Adrenal gland (tissue), 12 donors: ENCODE results near the gene SLC18B1. TPM values are rescaled to one million over a fixed set of nuclear protein-coding genes. Genes with fewer than 3 reads are reported as not detected.

Source experiments
- DNase-seq, 7 donors: peaks; one replicate each; pipeline ENCODE4 v3.0.0-alpha.2; 2019 to 2020
- H3K27ac ChIP-seq, 5 donors: fragments of 200-600 bp; sonication (generic) in 4 of 5; 1 replicate in 3 of 5; 2 replicates in 2 of 5; pipeline versions ENCODE4 v1.5.1 to v1.8.0; 2016 to 2020; ENCODE audit warnings: mild to moderate bottlenecking in 1 of 5
- H3K27me3 ChIP-seq: fragments of 200-600 bp; 2 replicates; pipeline ENCODE4 v1.8.0; 2021
- H3K36me3 ChIP-seq, 2 donors: fragments of 200-600 bp; replicated peaks in 1 of 2; 1 replicate in 1 of 2; 2 replicates in 1 of 2; pipeline versions ENCODE4 v1.5.1 to v1.8.0; 2018 to 2022
- H3K4me1 ChIP-seq, 2 donors: fragments of 200-600 bp; replicated peaks in 1 of 2; 1 replicate in 1 of 2; 2 replicates in 1 of 2; pipeline versions ENCODE4 v1.5.1 to v1.8.0; 2018 to 2021
- H3K4me3 ChIP-seq, 4 donors: fragments of 200-600 bp; sonication (generic) in 3 of 4; one replicate each; pipeline ENCODE4 v1.5.1; 2016 to 2018
- H3K9me3 ChIP-seq, 3 donors: fragments of 200-600 bp; sonication (generic) in 1 of 3; replicated peaks in 1 of 3; 1 replicate in 2 of 3; 2 replicates in 1 of 3; pipeline versions ENCODE4 v1.5.1 to v1.8.0; 2016 to 2021
- POLR2A ChIP-seq, 2 donors: fragments of 450-650 bp; IDR thresholded peaks; one replicate each; pipeline ENCODE4 v1.6.1; 2017; ENCODE audit warnings: antibody characterized with exemption in 2 of 2, mild to moderate bottlenecking in 2 of 2, moderate library complexity in 1 of 2
- WGBS, 4 donors: extraction: QIAGEN DNeasy Blood & Tissue Kit in 2 of 4; methylation state at CpG; one replicate each; pipeline versions ENCODE4 v1.1.5 to v1.1.7; 2013 to 2017; 5-methylcytosine and 5-hydroxymethylcytosine counted together
- intact Hi-C, 2 donors: fragments of 100-400 bp; cut with DNase I; formaldehyde crosslinking; loops; one replicate each; pipeline versions ENCODE4 v1.14.1 to v1.15.0; 2022 to 2023
- polyA plus RNA-seq, 3 donors: library from polyadenylated mRNA; stranded (reverse); fragments of 200-250 nt in 2 of 3; fragments of 350-450 nt in 1 of 3; fragmentation: Illumina TruSeq in 1 of 3; extraction: RNeasy Lipid Tissue Mini Kit (QIAGEN cat#74804) in 1 of 3; gene quantifications; one replicate each; pipeline ENCODE4 v1.2.3, GENCODE V29; 2013 to 2014
- total RNA-seq, 9 donors: library from RNA; depleted of rRNA in 4 of 9; stranded (reverse); fragments of >200 nt in 4 of 9; fragments of 120-200 nt in 1 of 9; fragmentation: NEBNext Ultra II Directional in 1 of 9; extraction: Animal tissue kit (Norgen Biotek cat#: 25700) in 1 of 9; gene quantifications; one replicate each; pipeline versions ENCODE4 v1.1.0 to v1.2.4, GENCODE V29; 2013 to 2023
- TF ChIP-seq, protein P1 (sequence below), 6 experiments: fragments of 450-650 bp in 4 of 6; fragments of 200-600 bp in 2 of 6; sonication (generic) in 1 of 6; IDR thresholded peaks; 1 replicate in 5 of 6; 2 replicates in 1 of 6; pipeline versions ENCODE4 v1.5.1 to v1.8.0; 2016 to 2021; ENCODE audit warnings: antibody characterized with exemption in 6 of 6, mild to moderate bottlenecking in 2 of 6, moderate library complexity in 1 of 6
- donor health status: healthy with polysubstance abuse.
- donor health status: Bipolar disorder and iron deficiency.
- donor health status: DM: yes; HTN: yes; CAD: no.
- donor health status: DM: no; HTN: no; CAD: no.
- donor health status: DM: no; HTN: no; CAD: no.
- donor health status: DM: yes; HTN: yes; CAD: no.

Gene SLC18B1
- total and polyA plus RNA-seq, 12 donors: 8.7 to 32.8 (median 14.0) TPM

DNA sequence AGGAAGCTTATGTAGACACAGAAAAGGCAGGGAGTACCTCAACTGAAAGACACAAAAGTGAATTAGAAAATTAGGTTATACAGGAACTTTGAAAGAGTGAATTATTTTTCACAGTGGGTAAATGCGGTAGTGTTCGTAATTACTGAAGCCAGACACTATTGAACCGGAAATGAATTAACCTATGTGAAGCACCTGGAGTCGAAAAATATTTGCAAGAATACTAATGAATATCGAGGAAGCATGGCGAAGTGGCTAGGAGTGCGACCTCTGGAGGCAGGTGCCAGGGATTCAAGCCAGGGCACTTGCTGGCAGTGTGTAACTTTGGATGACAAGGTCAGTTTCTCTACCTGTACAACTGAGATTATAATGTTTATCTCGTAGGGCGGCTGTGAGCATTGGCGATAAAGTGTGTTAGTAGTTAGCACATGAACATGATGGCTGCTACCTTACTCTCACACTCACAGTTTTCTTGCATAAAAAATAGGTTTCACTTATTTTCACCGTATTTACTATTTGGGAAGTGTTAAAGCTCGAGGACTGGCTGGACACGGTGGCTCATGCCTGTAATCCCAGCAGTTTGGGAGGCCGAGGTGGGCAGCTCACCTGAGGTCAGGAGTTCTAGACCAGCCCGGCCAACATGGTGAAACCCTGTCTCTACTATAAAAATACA lies 567 bp upstream of the SLC18B1 start:
- TF ChIP-seq, protein P1, sequence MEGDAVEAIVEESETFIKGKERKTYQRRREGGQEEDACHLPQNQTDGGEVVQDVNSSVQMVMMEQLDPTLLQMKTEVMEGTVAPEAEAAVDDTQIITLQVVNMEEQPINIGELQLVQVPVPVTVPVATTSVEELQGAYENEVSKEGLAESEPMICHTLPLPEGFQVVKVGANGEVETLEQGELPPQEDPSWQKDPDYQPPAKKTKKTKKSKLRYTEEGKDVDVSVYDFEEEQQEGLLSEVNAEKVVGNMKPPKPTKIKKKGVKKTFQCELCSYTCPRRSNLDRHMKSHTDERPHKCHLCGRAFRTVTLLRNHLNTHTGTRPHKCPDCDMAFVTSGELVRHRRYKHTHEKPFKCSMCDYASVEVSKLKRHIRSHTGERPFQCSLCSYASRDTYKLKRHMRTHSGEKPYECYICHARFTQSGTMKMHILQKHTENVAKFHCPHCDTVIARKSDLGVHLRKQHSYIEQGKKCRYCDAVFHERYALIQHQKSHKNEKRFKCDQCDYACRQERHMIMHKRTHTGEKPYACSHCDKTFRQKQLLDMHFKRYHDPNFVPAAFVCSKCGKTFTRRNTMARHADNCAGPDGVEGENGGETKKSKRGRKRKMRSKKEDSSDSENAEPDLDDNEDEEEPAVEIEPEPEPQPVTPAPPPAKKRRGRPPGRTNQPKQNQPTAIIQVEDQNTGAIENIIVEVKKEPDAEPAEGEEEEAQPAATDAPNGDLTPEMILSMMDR (IDR thresholded peaks at IDR 0.05): peak; percentile 35 to 70 (median 58)
- no peak for TF ChIP-seq POLR2A (IDR thresholded peaks at IDR 0.05)
- 12 to 15% (median 14%) methylated on average over 15 of the region's 15 CpGs for WGBS, 4 donors
- DNase-seq: peak; percentile 63 to 89 (median 77)
- Histone ChIP-seq H3K4me1 (peaks cover 5 to 12% of the 10 kb centered on the region in 2 donors), H3K27ac (peak overlapping the region in 2 of 5 donors; percentile 11 to 56), H3K4me3 (peak overlapping the region in 3 of 4 donors; percentile 38 to 79 (median 54)), H3K27me3 (no peaks in the 10 kb centered on the region), H3K9me3 (peaks cover 0 to 8% (median 0%) of the 10 kb centered on the region in 3 donors), H3K36me3 (no peaks in the 10 kb centered on the region)
- intact Hi-C loops: no loop called here

DNA sequence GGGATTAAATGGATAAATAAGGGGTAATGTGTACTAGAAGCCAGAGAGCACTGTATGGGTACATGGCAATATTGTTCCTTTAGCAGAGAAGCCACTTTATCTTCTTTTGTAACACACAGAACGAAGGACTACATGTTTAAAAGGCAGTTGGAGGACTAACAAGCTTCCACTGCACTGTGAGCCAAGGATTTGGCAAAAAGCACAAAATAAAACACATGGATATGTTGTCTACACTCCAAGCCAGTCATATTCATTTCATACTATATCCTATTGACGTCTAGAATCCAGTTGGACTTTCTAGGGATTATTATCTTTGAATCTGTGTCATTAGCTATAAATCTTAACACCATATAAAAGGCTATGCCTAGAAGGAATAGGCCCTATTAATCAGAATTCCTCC lies 3.0 kb downstream of the SLC18B1 start:
- no peaks in the 10 kb centered on the region for H3K9me3 ChIP-seq
- no peak overlapping the region for H3K4me3 ChIP-seq
- 67 to 73% (median 69%) methylated on average over 2 of the region's 2 CpGs for WGBS, 4 donors
- DNase-seq: no peak
- no peaks in the 10 kb centered on the region for H3K27me3 ChIP-seq
- no peaks in the 10 kb centered on the region for H3K36me3 ChIP-seq
- TF ChIP-seq, protein P1 (IDR thresholded peaks at IDR 0.05): no peak
- no peak for TF ChIP-seq POLR2A (IDR thresholded peaks at IDR 0.05)
- intact Hi-C loops: no loop called here
- H3K4me1 ChIP-seq: peaks cover 5 to 18% of the 10 kb centered on the region in 2 donors
- no peak overlapping the region for H3K27ac ChIP-seq

DNA sequence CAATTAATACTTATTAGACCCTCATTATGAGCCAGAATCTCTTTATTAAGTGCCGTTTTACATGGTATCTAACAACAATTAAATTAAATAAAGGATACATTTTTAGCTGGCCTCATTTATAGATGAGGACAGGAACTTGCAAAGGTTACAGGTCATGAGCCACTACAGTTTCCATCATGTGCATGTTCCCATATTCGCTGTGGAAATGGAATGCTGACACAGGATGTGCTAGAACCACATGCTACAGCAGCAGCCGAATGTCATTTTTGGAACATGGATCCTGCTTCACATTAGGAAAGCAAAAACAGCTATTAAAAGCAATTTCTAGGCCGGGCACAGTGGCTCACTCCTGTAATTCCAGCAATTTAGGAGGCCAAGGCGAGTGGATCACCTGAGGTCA lies 5.9 kb downstream of the SLC18B1 start:
- TF ChIP-seq POLR2A (IDR thresholded peaks at IDR 0.05): no peak
- TF ChIP-seq, protein P1 (IDR thresholded peaks at IDR 0.05): no peak
- H3K4me1 ChIP-seq: peaks cover 2 to 14% of the 10 kb centered on the region in 2 donors
- H3K27me3 ChIP-seq: no peaks in the 10 kb centered on the region
- H3K36me3 ChIP-seq: no peaks in the 10 kb centered on the region
- DNase-seq: peak in 2 of 7 donors; percentile 14 to 26
- no peak overlapping the region for H3K4me3 ChIP-seq
- no peaks in the 10 kb centered on the region for H3K9me3 ChIP-seq
- intact Hi-C loops: no loop called here
- 77 to 85% (median 82%) methylated on average over 5 of the region's 5 CpGs for WGBS, 4 donors
- peak overlapping the region in 1 of 5 donors; percentile 12 for H3K27ac ChIP-seq

DNA sequence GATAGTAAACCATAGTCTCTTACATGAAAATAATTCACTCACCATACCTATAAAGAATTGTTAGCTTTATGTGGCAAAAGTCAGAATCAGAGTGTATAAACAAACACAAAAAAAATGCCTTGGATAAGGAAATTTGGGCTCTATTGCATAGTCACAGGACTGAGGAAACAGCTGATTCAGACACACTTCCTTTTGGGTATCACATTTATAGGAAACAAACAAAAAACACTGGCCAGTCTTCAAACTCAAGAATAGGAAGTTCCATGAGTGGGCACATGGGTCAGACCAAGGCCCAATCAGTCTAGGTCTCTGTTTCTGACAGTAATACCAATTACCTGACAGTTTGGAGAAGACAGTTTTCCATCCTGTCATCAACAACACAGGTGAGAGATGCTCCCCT lies 8.0 kb downstream of the SLC18B1 start:
- intact Hi-C loops: no loop called here
- Histone ChIP-seq H3K4me1 (peaks cover 0 to 5% of the 10 kb centered on the region in 2 donors), H3K9me3 (no peaks in the 10 kb centered on the region), H3K27ac (peak overlapping the region in 1 of 5 donors; percentile 28), H3K4me3 (no peak overlapping the region), H3K27me3 (no peaks in the 10 kb centered on the region), H3K36me3 (no peaks in the 10 kb centered on the region)
- no peak for DNase-seq
- TF ChIP-seq POLR2A (IDR thresholded peaks at IDR 0.05): no peak
- TF ChIP-seq, protein P1 (IDR thresholded peaks at IDR 0.05): no peak
